IMR-90 (cell line): Measurements from ENCODE around the gene RBM25. TPM values are rescaled to one million over a fixed set of nuclear protein-coding genes. Genes with fewer than 3 reads are reported as not detected.

Experiments used
- ATAC-seq: fragments of 200-7000 bp; cut with Tn5 transposase; 2 replicates; pipeline ENCODE4 v1.9.1; 2020; ENCODE audit warnings: low read depth, mild to moderate bottlenecking, moderate library complexity
- BruUV-seq: library from RNA; stranded (reverse); fragments of 400-500 nt; replicated peaks from 2 replicates; lab custom pipeline; 2021; lab: Mats Ljungman, UMichigan
- CTCF ChIA-PET: fragments of 300-600 bp; formaldehyde crosslinking; extraction: SDS; loops from one replicate; lab custom pipeline; 2021; ENCODE audit warnings: antibody characterized with exemption; lab: Yijun Ruan, JAX
- POLR2A ChIA-PET: fragments of 300-600 bp; sonication (Branson Sonifier 250); formaldehyde crosslinking; loops from one replicate; lab custom pipeline; 2022; ENCODE audit warnings: antibody characterized with exemption; ENCODE audit not compliant: unreplicated experiment; lab: Charles Lee
- DNase-seq: peaks from one replicate; pipeline ENCODE4 v3.0.0; 2013
- H2AFZ ChIP-seq: replicated peaks from 2 replicates; pipeline ENCODE3; 2013; ENCODE audit warnings: low read length, mild to moderate bottlenecking; ENCODE audit not compliant: poor library complexity
- H2AK5ac ChIP-seq: 2 replicates; pipeline ENCODE4 v1.6.1; 2013; ENCODE audit warnings: low read depth, low read length, inconsistent platforms
- H2AK9ac ChIP-seq: replicated peaks from 2 replicates; pipeline ENCODE3; 2013; ENCODE audit warnings: mild to moderate bottlenecking, low read depth, low read length, moderate library complexity; ENCODE audit not compliant: poor library complexity
- H2BK120ac ChIP-seq: 2 replicates; pipeline ENCODE4 v1.6.1; 2013; ENCODE audit warnings: low read depth, low read length, inconsistent platforms
- H2BK15ac ChIP-seq: 3 replicates; pipeline ENCODE4 v1.6.1; 2013; ENCODE audit warnings: low read depth, low read length, inconsistent platforms
- H2BK20ac ChIP-seq: 2 replicates; pipeline ENCODE4 v1.6.1; 2013; ENCODE audit warnings: low read depth, mild to moderate bottlenecking, inconsistent platforms, low read length, moderate library complexity
- H2BK5ac ChIP-seq: 2 replicates; pipeline ENCODE4 v1.6.1; 2013; ENCODE audit warnings: mild to moderate bottlenecking, low read depth, low read length, inconsistent platforms; ENCODE audit not compliant: poor library complexity, severe bottlenecking
- H3K14ac ChIP-seq: replicated peaks from 2 replicates; pipeline ENCODE4 v1.6.1; 2013; ENCODE audit warnings: low read depth, low read length, inconsistent platforms
- H3K18ac ChIP-seq: 2 replicates; pipeline ENCODE4 v1.6.1; 2013; ENCODE audit warnings: low read depth, low read length, control low read depth
- H3K23ac ChIP-seq: 2 replicates; pipeline ENCODE4 v1.6.1; 2013; ENCODE audit warnings: low read depth, low read length, inconsistent platforms
- H3K27ac ChIP-seq: 2 replicates; pipeline ENCODE4 v1.5.1; 2013; ENCODE audit warnings: mild to moderate bottlenecking, control low read depth, low read length; ENCODE audit not compliant: insufficient read depth
- H3K27me3 ChIP-seq: 2 replicates; pipeline ENCODE4 v1.6.1; 2013; ENCODE audit warnings: low read length; ENCODE audit not compliant: control insufficient read depth, insufficient read depth
- H3K36me3 ChIP-seq: 2 replicates; pipeline ENCODE4 v1.6.1; 2013; ENCODE audit warnings: low read length, mixed read lengths; ENCODE audit not compliant: control insufficient read depth, insufficient read depth
- H3K4ac ChIP-seq: 2 replicates; pipeline ENCODE4 v1.6.1; 2013; ENCODE audit warnings: low read depth, low read length, inconsistent platforms
- H3K4me1 ChIP-seq: 2 replicates; pipeline ENCODE4 v1.6.1; 2013; ENCODE audit warnings: low read length, mixed read lengths; ENCODE audit not compliant: control insufficient read depth, insufficient read depth
- H3K4me2 ChIP-seq: 2 replicates; pipeline ENCODE4 v1.6.1; 2013; ENCODE audit warnings: low read depth, mild to moderate bottlenecking, control low read depth, low read length, moderate library complexity
- H3K4me3 ChIP-seq: 2 replicates; pipeline ENCODE4 v1.5.1; 2013; ENCODE audit warnings: low read depth, mild to moderate bottlenecking, control low read depth, low read length, moderate library complexity; ENCODE audit not compliant: insufficient read depth
- H3K56ac ChIP-seq: 2 replicates; pipeline ENCODE4 v1.6.1; 2013; ENCODE audit warnings: low read length, inconsistent platforms; ENCODE audit not compliant: insufficient read depth; ENCODE audit errors: extremely low read depth
- H3K79me1 ChIP-seq, 2 experiments: 2 replicates each; pipeline ENCODE4 v1.6.1; 2013; ENCODE audit warnings: low read length in 2 of 2, inconsistent platforms in 1 of 2, low read depth in 1 of 2
- H3K9ac ChIP-seq: 2 replicates; pipeline ENCODE4 v1.6.1; 2013; ENCODE audit warnings: low read depth, low read length, control low read depth
- H3K9me1 ChIP-seq: 2 replicates; pipeline ENCODE4 v1.6.1; 2013; ENCODE audit warnings: low read length, inconsistent platforms; ENCODE audit not compliant: insufficient read depth
- H3K9me3 ChIP-seq: 2 replicates; pipeline ENCODE4 v1.6.1; 2013; ENCODE audit warnings: low read length; ENCODE audit not compliant: control insufficient read depth, insufficient read depth
- H4K20me1 ChIP-seq: 2 replicates; pipeline ENCODE4 v1.6.1; 2013; ENCODE audit warnings: low read length, inconsistent platforms; ENCODE audit not compliant: insufficient read depth
- H4K5ac ChIP-seq: 2 replicates; pipeline ENCODE4 v1.6.1; 2013; ENCODE audit warnings: mild to moderate bottlenecking, low read depth, low read length, control low read depth
- H4K8ac ChIP-seq, 2 experiments: 2 replicates each; pipeline ENCODE4 v1.6.1; 2013; ENCODE audit warnings: low read depth in 2 of 2, low read length in 2 of 2, control low read depth in 1 of 2, inconsistent platforms in 1 of 2
- H4K91ac ChIP-seq: 2 replicates; pipeline ENCODE4 v1.6.1; 2013; ENCODE audit warnings: low read depth, low read length, inconsistent platforms; ENCODE audit not compliant: insufficient read depth
- BHLHE40 ChIP-seq: fragments of 150-350 bp; IDR thresholded peaks from 2 replicates; pipeline ENCODE4 v1.6.1; 2016; ENCODE audit warnings: mild to moderate bottlenecking, low read depth, low read length
- CEBPB ChIP-seq: IDR thresholded peaks from 2 replicates; pipeline ENCODE4 v1.6.1; 2012; ENCODE audit warnings: low read depth, low read length, improper control_type of control experiment
- ELK1 ChIP-seq: fragments of 150-350 bp; IDR thresholded peaks from 2 replicates; pipeline ENCODE4 v1.6.1; 2016; ENCODE audit warnings: low read depth, mild to moderate bottlenecking, low read length, moderate library complexity, borderline replicate concordance
- MAFK ChIP-seq: IDR thresholded peaks from 2 replicates; pipeline ENCODE4 v1.6.1; 2012; ENCODE audit warnings: low read depth, low read length, improper control_type of control experiment
- MAZ ChIP-seq: IDR thresholded peaks from 2 replicates; pipeline ENCODE4 v1.6.1; 2012; ENCODE audit warnings: low read depth, mild to moderate bottlenecking, low read length, improper control_type of control experiment, moderate library complexity, borderline replicate concordance
- RCOR1 ChIP-seq: IDR thresholded peaks from 2 replicates; pipeline ENCODE4 v1.6.1; 2012; ENCODE audit warnings: mild to moderate bottlenecking, low read length, improper control_type of control experiment; ENCODE audit not compliant: insufficient replicate concordance
- USF2 ChIP-seq: fragments of 150-350 bp; IDR thresholded peaks from 2 replicates; pipeline ENCODE4 v1.6.1; 2017; ENCODE audit warnings: mild to moderate bottlenecking, antibody characterized with exemption, low read length, low read depth
- WGBS, 2 experiments: methylation state at CpG; one replicate each; pipeline versions ENCODE4 v1.1.5 to v1.1.7; 2013; ENCODE audit warnings: missing lambda C conversion rate in 2 of 2; ENCODE audit not compliant: insufficient read length in 1 of 2; ENCODE audit errors: extremely low coverage in 2 of 2; 5-methylcytosine and 5-hydroxymethylcytosine counted together
- dilution Hi-C: fragments of 300-500 bp; cut with HindIII; formaldehyde crosslinking; loops from one replicate; pipeline ENCODE4 v1.14.3; 2018; ENCODE audit warnings: low sequenced_read_pairs; ENCODE audit not compliant: unreplicated experiment
- in situ Hi-C: fragments of 300-500 bp; cut with MboI; formaldehyde crosslinking; loops from 3 replicates; pipeline ENCODE4 v1.14.3; 2019; ENCODE audit warnings: low sequenced_read_pairs, inconsistent platforms, mixed read lengths
- intact Hi-C: fragments of 100-400 bp; cut with micrococcal nuclease; formaldehyde crosslinking; loops from 2 replicates; pipeline ENCODE4 v1.10.0; 2022
- polyA plus RNA-seq, 3 experiments: library from polyadenylated mRNA; depleted of rRNA; stranded (reverse); fragments of >200 nt; gene quantifications; 2 replicates each; pipeline ENCODE4 v1.2.3, GENCODE V29; 2012; ENCODE audit warnings: low replicate concordance in 1 of 3
- total RNA-seq: library from RNA; depleted of rRNA; stranded (reverse); fragments of >200 nt; gene quantifications from 2 replicates; pipeline ENCODE4 v1.2.3, GENCODE V29; 2012

The RBM25 gene
- total and polyA plus RNA-seq, 2 of the 4 experiments (the other 2 are of a cell fraction), result 32.3 to 32.9 TPM

DNA sequence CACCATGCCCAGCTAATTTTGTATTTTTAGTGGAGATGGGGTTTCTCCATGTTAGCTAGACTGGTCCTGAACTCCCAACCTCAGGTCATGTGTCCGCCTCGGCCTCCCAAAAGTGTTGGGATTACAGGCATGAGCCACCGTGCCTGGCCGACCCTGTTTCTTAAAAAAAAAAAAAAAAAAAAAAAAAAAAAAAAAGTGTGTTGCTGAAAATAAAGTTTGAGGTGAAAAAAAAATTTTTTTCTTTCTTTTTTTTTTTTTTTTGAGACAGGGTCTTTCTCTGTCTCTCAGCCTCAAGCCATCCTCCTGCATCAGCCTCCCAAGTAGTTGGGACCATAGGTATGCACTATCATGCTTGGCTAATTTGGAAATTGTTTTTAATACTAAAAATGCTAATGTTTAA lies 11.3 kb downstream of the RBM25 start:
- Histone ChIP-seq H3K9me3 (no peaks in the 10 kb centered on the region), H3K4ac (no peak overlapping the region), H3K4me2 (no peak overlapping the region), H2BK120ac (no peak overlapping the region), H3K4me1 (no peaks in the 10 kb centered on the region), H2BK20ac (no peak overlapping the region), H3K9ac (no peak overlapping the region), H4K8ac (no peak overlapping the region), H2AK5ac (no peak overlapping the region), H3K4me3 (no peak overlapping the region), H3K36me3 (peaks cover 29% of the 10 kb centered on the region), H3K56ac (no peak overlapping the region), H4K5ac (no peak overlapping the region), H2BK5ac (no peak overlapping the region), H3K14ac (no peak overlapping the region), H3K27ac (no peak overlapping the region), H2AK9ac (no peak overlapping the region), H3K27me3 (no peaks in the 10 kb centered on the region), H3K18ac (no peak overlapping the region), H4K91ac (no peak overlapping the region), H3K23ac (no peak overlapping the region), H4K20me1 (peaks cover 79% of the 10 kb centered on the region), H2AFZ (no peak overlapping the region), H3K9me1 (peaks cover 12% of the 10 kb centered on the region; the same call in 1 of the 2 replicates), H2BK15ac (no peak overlapping the region), H3K79me1 (peaks cover 13 to 42% of the 10 kb centered on the region in 2 experiments)
- ATAC-seq, result no peak
- ChIA-PET POLR2A (no interaction called here), CTCF (no interaction called here)
- in situ Hi-C loops (no loop called here), intact Hi-C loops (no loop called here), dilution Hi-C loops (no loop called here)
- BruUV-seq, result no TSS peak
- no peak for TF ChIP-seq ELK1
- TF ChIP-seq MAFK, result no peak
- TF ChIP-seq BHLHE40, result no peak
- no peak for TF ChIP-seq MAZ
- TF ChIP-seq CEBPB, result no peak
- TF ChIP-seq USF2, result no peak
- TF ChIP-seq RCOR1, result no peak
- DNase-seq, result no peak
- no CpG with 5 or more reads among the region's 4 CpGs for WGBS, 2 experiments
